ENCODE measurements around the gene PSENEN.
A peak's percentile ranks its signal among the peaks of the same experiment; 100 is the strongest.

The PSENEN gene

DNA sequence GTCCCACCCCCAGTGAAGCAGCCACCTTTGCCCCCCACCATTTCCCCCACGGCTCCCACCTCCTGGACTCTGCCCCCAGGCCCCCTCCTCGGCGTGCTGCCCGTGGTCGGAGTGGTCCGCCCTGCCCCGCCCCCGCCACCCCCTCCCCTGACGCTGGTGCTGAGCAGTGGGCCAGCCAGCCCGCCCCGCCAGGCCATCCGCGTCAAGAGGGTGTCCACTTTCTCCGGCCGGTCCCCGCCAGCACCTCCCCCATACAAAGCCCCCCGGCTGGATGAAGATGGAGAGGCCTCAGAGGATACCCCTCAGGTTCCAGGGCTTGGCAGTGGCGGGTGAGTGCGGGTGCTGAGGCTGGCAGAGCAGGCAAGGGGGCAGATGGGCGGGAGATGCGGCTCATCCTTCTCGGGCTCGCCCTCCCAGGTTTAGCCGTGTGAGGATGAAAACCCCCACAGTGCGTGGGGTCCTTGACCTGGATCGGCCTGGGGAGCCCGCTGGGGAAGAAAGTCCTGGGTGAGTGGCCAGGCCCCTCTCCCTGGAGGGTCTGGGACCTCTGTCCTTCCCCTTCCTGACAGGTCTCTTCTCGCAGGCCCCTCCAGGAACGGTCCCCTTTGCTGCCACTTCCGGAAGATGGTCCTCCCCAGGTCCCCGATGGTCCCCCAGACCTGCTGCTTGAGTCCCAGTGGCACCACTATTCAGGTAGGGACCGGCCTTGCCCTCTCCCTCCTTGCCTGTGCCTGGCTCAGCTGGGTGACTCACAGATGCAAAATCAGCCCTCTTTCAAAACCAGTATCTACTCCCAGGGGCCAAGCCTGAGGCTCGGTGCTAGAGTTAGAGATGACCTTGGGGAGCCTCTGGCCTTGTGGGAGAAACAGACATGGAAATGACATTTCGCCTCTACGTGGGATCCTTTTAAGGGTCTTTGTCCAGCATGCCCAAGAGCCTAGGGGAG, 12.0 kb upstream of the PSENEN start:
- no peak for DNase-seq (ENCODE audit: low read depth)

DNA sequence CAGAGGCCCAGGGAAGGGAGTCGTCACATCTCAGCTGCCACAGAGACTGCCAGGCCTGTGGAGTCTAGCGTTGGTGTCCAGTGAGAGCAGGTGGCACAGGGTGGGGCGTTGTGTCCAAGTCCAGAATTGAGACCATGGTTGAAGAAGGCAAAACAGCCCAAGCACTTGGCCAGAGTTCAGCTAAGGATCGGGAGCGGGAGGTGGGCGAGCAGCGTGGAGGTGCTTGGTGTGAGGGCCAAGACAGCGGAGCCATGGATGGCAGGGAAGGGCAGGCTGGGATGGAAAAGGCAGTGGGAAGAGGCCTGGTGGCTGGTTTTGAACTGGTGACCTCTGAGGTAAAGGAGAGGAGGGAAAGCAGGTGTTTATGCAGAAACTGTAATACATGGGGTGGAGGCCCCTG, 11.2 kb upstream of the PSENEN start:
- no peak for DNase-seq (ENCODE audit: low read depth)

DNA sequence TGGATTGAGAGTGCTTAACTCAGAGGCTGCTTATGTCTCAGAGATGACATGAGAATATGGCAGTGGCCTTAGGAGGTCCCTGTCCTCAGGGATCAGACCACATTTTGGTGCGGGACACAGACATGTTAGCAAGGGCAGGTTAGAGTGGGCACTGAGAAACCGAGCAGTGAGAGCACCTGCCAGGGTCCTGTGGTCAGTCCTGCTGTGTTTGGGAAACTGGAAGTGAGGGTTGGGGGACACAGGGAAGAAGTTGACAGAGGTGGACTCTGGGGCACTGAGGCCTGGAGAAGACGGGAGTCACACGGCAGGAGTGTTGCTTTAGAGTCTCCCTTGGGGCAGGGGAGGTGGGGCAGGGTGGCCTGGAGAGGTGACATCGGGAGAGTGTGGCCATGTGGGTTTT, 10.6 kb upstream of the PSENEN start:
- DNase-seq (ENCODE audit: low read depth) = no peak

DNA sequence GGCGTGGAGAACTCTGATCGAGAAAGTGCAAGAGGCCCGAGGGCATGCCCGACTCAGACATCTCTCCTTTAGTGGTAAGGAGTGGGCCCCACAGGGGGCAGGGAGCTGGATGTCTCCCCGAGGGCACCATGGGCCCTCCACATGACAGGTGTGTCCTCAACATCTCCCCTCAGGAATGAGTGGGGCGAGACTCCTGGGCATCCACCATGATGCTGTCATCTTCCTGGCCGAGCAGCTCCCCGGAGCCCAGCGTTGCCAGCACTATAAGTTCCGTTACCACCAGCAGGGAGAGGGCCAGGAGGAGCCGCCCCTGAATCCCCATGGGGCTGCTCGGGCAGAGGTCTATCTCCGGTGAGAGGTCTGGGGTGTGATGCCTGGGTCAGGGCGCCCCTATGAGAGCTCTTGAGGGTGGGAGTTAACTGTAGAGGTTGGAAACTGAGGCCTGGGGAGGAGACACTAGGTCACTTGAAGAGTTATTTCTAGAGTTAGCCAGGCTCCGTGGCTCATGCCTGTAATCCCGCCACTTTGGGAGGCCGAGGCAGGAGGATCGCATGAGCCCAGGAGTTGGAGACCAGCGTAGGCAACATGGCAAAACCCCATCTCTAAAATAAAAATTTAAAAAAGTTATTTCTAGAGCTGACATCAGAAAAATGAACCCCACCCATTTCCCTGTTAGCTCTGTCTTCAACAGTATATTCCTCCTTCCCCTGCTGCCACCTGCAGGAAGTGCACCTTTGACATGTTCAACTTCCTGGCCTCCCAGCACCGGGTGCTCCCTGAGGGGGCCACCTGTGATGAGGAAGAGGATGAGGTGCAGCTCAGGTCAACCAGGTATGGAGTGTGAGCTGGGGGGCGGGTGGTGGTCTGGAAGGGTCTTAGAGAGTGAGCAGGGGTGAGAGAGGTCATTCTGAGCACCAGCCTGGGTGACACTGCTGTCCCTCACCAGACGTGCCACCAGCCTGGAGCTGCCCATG, 8.3 kb upstream of the PSENEN start:
- no peak for DNase-seq (ENCODE audit: low read depth)

DNA sequence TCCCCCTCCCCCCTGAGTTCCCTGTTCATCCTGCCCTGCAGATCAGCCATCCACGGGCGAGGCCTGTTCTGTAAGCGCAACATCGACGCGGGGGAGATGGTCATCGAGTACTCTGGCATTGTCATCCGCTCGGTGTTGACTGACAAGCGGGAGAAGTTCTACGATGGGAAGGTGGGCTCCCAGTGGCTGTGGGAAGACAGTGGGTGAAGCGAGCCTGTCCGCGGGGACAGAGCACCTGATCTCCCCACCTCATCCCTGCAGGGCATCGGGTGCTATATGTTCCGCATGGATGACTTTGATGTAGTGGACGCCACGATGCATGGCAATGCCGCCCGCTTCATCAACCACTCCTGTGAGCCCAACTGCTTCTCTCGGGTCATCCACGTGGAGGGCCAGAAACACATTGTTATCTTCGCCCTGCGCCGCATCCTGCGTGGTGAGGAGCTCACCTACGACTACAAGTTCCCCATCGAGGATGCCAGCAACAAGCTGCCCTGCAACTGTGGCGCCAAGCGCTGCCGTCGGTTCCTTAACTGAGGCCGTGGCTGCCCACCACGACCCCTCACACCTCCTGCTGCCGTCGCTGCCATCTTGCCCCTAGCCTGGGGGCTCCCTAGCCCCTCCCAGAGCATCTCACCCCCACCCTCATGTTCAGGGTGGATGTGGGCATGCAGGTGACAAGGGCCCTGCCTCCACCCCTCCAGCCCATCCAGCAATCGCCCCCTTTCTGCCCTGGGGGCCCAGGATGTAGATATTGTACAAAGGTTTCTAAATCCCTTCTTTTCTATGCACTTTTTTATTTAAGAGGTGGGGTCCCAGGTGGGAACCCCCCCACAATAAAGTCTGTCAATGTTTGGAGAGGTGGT, 7.2 kb upstream of the PSENEN start:
- no peak for DNase-seq (ENCODE audit: low read depth)

DNA sequence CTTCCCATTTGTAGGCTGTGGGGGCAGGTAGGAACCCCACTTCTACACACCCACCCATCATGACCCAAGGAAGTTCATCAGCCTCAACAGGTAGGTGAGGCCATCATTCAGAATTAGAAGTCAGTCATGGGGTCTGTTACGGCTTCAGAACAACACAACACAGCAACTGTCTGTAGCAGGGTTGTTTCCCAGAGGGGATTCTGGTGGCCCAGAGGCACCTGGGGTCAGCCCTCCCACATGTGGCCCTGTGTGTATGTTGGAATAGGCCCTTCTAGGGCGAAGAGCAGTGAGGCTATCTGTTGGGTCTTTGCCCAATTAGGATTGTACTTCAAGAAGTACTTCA, 6.6 kb upstream of the PSENEN start:
- DNase-seq (ENCODE audit: low read depth) = no peak

DNA sequence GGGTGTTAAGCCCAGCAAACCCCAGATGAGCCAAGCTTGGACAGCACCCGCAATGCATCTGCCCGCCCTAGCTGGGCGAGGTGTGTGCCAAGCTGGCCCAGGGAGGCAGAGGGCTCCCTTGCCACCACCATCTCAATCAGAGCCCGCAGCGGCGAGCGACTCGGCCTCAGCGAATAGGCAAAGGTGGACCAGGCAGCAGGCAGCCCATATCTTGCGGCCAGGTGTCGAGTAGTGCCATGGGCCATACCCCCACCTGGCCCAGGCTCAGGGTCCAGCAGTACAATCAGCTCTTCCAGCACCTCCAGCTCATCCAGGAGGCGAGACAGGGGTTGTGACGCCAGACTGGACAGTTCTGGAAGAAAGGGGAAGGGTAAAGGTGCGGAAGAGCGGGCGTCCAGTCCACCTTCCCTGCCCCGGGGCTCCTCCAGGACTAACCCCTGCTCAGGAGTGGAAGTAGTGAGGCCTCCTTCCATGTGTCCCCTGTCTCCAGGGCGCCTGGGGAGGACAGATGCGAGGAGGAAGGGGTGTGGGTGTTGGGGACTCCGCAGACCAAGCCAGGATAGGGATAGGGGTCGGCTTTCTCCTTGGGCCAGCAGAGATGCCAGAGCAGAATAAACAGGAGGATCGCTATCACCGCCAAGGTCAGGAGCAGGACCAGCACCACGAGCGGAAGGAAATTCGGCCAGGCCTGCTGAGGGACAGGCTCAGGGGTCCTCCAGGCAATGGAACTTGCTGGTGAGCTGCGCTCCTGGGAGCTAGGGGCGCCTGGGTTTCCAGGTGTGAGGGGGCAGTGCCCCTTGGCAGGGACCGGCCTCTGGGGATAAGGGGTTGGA, 6.0 kb upstream of the PSENEN start:
- DNase-seq (ENCODE audit: low read depth) = no peak

DNA sequence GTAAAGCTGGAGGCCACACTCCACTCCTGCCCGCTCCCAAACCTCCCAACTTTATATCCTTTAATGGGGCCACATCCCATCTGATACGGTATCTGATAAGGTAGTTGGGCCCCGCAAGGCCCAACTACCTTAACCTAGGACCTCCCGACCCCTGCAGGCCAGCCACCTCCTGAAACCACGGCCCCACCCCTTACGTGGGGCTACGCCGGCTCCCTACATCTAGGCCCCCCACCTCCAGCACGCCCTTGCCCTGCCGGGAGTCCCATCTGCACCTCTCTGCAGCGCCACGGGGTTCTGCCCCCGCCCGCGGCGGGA, 5.4 kb upstream of the PSENEN start:
- DNase-seq (ENCODE audit: low read depth) = no peak

DNA sequence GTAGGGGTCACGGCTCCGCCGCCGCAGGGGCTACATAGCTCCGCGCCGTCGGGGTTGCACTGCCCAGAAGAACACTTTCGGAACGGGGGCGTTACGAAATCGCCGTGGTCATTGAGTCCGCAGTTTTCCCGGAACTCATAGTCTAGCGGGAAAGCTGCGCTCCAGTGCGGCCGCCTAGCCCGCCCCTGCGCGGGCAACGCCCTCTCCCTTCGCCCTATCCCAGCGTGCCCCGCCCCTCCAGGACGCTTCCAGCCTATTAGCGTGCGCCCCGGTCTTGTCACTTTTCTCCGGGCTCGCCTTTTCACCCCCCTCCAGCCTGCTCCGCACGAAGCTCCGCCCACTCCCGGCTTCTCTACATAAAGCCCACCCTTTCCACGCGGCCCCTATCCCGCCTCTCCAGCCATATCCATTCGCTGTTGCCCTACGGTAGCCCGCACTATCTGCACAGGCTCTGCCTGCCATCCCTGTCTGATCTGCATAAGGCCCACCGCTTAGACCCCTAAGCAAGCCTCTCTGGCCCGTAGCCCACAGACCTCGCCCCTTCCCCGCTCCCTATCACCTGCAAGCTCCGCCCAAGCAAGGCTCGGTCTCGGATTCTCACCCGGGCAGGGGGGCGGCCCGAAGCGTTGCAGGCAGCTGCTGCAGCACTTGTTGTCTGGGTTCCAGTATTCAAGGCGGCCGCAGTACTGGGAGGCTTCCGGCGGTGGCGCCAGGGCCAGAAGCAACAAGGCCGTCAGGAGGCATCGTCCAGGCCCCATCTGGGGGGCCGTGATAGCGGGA, 4.8 kb upstream of the PSENEN start:
- DNase-seq (ENCODE audit: low read depth) = peak; percentile 95

DNA sequence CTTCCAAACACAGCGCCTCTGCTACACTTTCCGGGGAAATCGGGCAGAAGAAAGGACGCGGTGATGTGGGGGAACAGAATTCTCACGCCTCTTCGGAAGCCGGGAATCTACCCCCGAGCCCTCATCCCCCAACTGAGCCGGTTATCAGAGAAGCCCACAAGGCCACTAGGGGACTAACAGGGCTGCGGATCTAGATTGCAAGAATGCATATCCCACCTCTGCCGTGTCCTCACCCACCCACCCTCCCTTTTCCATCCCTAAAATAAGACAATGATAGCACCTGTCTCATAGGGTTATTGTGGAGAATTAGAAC, 4.3 kb upstream of the PSENEN start:
- DNase-seq (ENCODE audit: low read depth) = no peak

DNA sequence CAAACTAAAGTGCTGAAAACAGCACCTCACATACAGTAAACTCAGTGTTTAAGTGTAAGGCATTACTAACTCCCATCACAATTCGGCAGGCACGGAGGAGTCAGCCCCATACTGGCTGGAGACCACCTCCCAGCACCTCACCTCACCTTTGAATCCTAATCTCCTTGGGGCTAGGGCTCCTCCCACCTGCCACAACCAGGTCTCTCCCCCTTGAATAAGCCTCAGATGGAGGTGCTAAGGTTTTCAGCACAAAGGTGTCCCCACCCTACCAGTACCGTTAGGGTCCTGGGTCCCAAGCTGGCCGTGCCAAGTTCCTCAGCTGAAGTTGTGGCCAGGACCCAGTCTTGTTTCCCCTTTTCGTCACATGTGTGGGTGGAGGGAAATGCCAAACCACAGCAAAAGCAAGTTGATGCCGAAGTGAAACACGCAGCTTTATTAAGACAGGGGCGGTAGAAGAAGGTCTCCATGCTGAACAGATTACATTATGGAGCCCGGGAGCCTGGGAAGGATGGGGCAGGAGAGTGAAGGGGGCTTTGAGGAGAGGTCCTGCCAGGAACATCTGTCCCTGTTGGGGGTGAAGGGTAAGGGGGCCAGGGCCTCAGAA, 3.2 kb upstream of the PSENEN start, which contains the start of gene IGFLR1:
Gene IGFLR1 (minus strand): TSS at position 332 of the 604 bp plus-strand sequence. CDS start 1,272 bp downstream, outside the sequence.
- DNase-seq (ENCODE audit: low read depth) = no peak

DNA sequence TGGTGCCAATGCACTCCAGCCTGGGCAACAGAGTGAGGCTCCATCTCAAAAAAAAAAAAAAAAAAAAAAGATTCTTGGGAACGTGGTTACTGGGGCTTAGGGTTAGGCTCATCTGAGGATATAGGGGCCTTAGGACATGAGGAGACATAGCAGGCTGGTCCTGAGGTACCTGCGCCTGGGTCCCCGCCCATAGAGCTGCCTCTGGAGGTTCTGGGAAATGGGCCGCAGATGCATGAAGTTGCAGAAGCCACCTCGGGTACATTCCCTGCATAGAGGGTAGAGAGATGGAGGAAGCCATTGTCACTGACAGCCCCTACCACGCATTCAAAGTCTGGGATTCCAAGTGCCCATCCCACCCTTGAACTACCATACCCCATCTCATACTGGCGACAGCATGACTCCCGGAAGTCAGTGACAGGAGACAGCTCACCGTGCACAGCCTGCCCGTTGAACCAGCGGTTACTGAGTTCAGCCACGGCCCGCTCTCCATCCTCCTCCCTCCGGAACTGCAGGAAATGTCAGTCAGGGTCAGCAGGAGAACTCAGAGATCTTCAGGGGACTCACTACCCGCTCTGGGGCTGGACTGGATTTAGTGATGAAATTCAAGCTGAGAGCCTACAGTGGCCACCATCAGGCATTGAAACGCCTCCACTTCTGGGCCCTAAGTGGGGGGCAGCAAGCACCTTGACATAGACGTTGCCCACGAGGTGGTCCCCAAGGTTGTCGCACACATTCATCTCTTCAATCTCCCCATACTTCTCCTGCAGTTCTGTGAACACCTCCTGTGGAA, 1.6 kb upstream of the PSENEN start:
- no peak for DNase-seq (ENCODE audit: low read depth)

DNA sequence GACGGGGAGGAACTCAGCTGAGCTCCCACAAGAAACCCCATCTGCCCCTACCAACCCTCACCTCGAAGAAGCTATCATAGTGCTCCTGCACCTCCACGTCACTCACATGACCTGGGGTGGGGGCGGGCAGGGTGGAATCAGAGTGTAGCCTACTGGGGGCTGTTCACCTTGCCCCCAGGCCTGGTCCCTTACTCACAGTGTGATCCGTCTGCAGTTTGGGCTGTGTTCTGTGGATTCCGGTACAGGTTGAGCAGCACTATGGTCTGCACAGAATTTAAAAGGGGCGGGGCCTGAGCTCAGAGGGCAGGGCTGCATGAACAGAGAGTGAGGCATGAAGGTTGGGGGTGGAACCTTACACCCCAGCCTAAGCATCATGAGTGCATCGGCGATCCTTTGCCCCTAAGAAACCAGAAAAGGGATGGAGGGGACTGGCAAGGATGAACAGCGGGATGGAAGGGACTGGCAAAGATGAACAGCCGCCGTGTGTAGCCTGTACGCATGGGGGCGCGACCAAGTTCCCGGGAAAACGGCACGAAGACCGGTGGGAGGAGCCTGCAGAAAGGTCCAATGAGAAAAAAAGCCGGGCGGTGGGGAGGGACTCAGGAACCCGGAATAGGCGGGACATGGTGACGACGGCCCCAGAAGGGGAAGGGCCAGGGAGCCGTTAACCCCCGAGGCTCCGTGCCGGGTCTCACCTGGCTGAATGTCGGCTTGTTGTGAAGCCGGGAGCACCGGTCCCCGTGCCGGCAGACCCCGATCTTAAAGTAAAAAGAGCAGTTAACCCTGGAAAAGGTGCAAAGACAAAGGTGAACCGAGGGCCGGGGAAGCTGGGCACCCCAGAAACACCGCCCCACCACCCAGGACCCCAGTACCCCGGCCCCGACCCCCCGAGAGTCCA, 772 bp upstream of the PSENEN start:
- DNase-seq (ENCODE audit: low read depth) = peak; percentile 96

DNA sequence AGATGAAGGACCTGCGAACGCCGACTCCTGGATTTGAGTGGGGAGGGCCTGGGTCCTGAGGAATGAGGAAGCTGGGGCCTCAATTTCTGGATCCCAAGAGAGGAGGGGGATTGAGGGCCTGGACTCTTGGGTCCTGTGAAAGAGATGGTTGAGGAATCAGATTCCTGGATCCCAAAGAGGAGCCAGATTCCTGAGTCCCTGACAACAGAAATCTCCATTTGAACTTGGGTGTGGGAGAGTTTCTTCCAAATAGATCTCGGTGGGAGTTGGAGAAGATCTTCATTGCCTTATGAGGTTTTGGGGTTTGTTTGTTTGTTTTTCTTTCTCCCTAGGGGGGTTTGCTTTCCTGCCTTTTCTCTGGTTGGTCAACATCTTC, 624 bp downstream of the PSENEN start:
- no peak for DNase-seq (ENCODE audit: low read depth)

DNA sequence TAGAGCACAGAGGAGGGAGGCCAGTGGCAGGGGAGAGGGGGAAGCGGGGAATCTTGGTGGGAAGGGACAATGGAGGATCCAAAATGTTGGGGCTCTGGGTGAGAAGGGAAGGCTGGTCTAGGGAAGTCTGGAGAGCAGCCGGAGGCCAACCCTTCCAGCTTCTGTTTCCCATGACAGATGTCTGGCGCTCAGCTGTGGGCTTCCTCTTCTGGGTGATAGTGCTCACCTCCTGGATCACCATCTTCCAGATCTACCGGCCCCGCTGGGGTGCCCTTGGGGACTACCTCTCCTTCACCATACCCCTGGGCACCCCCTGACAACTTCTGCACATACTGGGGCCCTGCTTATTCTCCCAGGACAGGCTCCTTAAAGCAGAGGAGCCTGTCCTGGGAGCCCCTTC, 1.1 kb downstream of the PSENEN start:
- DNase-seq (ENCODE audit: low read depth) = no peak

DNA sequence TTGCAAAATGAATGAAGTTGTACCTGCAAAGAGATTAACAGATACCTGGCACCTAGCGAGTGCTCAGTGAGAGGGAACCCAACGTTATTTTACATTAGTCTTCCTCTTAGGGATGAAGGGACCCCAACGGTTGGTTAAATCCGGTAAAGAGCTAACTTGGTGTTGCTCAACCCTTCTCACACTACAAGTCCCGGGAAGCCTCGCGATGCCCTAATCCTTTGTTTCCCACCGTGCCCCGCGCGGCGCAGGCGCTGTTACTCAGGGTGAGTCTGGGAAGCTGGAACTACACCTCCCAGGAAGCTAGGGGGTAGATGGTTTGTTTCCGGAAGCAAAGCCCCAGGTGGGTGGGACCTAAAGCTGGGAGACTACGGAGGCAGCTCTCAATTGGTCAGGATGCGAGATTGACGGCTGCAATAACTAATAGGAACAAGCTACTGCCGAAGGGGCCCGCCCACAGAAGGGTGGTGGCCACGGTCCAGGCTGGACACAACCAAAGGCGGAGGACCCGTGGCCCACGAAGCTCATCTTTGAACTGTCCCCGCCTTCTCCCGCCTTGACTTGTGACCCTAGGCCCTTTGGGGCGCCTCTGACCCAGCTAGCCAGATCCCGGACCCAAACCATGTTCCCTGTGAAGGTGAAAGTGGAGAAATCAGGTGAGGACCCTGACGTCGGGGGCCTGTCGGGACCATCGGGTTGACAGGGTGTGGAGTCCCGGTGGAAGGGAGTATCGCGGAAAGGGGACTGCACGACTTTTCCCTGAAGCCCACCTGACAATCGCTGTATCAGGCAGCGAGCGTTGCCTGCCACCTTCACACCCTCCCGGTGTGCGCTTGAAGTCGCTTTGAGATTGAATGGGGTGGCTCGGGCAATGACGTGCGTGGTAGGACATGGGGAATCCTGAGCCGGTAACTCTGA, 2.9 kb downstream of the PSENEN start, which contains the start of gene LIN37:
Gene LIN37 (plus strand): TSS at position 471 of the 915 bp plus-strand sequence. CDS start 149 bp downstream, at position 620.
- peak; percentile 99 for DNase-seq (ENCODE audit: low read depth)

DNA sequence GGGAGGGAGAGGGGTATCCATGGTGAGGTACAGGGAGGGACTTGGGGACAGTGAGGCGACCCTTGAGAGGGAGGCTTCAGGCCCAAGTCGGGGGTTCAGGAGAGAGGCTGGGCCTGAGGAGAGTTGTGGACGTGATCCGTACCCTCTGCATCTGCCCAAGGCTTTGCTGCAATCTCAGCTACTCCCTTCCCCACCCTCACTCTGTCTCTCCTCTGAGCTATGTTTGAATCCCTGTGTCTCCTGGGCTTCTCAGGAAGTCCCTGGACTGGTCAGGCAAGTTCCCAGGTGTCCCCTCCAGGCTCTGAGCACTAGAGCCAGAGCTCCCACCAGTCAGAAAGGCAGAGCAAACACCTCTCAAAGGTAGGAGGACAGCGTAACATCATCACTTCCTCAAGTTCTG, 4.7 kb downstream of the PSENEN start:
- DNase-seq (ENCODE audit: low read depth) = no peak
